HG02610 (cell line): Measurements from ENCODE around the gene DEFB110.

Experiments used
- ATAC-seq: cut with Tn5 transposase; IDR thresholded peaks from one replicate; pipeline ENCODE4 v1.9.1; 2021; ENCODE audit warnings: mild to moderate bottlenecking, moderate library complexity; ENCODE audit not compliant: unreplicated experiment

The DEFB110 gene

GRCh38 chr6:50021894-50022293 lies at the start of gene DEFB110:
TSS of gene DEFB110 (minus strand) at chr6:50021994. CDS start at chr6:50021935, 59 bp downstream.
- ATAC-seq = no peak

- no peak for ATAC-seq
These were observed 48.3 kb upstream of the DEFB110 start for GRCh38 chr6:50070101-50070500.

GRCh38 chr6:50062051-50062450 lies 40.3 kb upstream of the DEFB110 start:
- no peak for ATAC-seq

- no peak for ATAC-seq
These were observed 34.4 kb upstream of the DEFB110 start for GRCh38 chr6:50056242-50056641.

- no peak for ATAC-seq
These were observed 28.0 kb upstream of the DEFB110 start, which contains the start of gene DEFB112 for GRCh38 chr6:50049829-50050228. TSS of gene DEFB112 (minus strand) at chr6:50049929. CDS start at chr6:50049869, 60 bp downstream.

GRCh38 chr6:50047026-50047425 lies 25.2 kb upstream of the DEFB110 start:
- no peak for ATAC-seq

GRCh38 chr6:50030777-50031562 lies 9.2 kb upstream of the DEFB110 start:
- ATAC-seq = no peak

- no peak for ATAC-seq
These were observed 8.6 kb upstream of the DEFB110 start for GRCh38 chr6:50030350-50030749.

- no peak for ATAC-seq
These were observed 3.5 kb upstream of the DEFB110 start for GRCh38 chr6:50025258-50025657.

GRCh38 chr6:50007819-50008218 lies 14.0 kb downstream of the DEFB110 start:
- no peak for ATAC-seq

GRCh38 chr6:50003139-50003538 lies 18.7 kb downstream of the DEFB110 start:
- ATAC-seq = no peak

GRCh38 chr6:49995278-49995677 lies 26.5 kb downstream of the DEFB110 start:
- ATAC-seq = no peak

- no peak for ATAC-seq
These were observed 32.9 kb downstream of the DEFB110 start for GRCh38 chr6:49988900-49989299.

GRCh38 chr6:49987749-49988148 lies 34.0 kb downstream of the DEFB110 start:
- no peak for ATAC-seq

GRCh38 chr6:49986551-49986950 lies 35.2 kb downstream of the DEFB110 start:
- no peak for ATAC-seq

- no peak for ATAC-seq
These were observed 39.7 kb downstream of the DEFB110 start for GRCh38 chr6:49982046-49982445.

- peak; percentile 59 for ATAC-seq
These were observed 40.9 kb downstream of the DEFB110 start for GRCh38 chr6:49980898-49981297.

GRCh38 chr6:49979584-49979983 lies 42.2 kb downstream of the DEFB110 start:
- peak; percentile 64 for ATAC-seq

- peak; percentile 36 for ATAC-seq
These were observed 43.2 kb downstream of the DEFB110 start for GRCh38 chr6:49978332-49979226.

- no peak for ATAC-seq
These were observed 52.2 kb downstream of the DEFB110 start, which contains the start of gene DEFB113 for GRCh38 chr6:49969605-49970004. TSS of gene DEFB113 (minus strand) at chr6:49969625. CDS start at chr6:49969625, 0 bp downstream.
